HG03064 (cell line): ENCODE results near the gene PEPD.

Experiments used
- ATAC-seq: cut with Tn5 transposase; IDR thresholded peaks from one replicate; pipeline ENCODE4 v1.9.1; 2021; ENCODE audit warnings: low read depth; ENCODE audit not compliant: unreplicated experiment

The PEPD gene

GRCh38 chr19:33547676-33548075 is 26.1 kb upstream of the PEPD start:
- ATAC-seq = no peak

GRCh38 chr19:33546656-33547055 is 25.1 kb upstream of the PEPD start:
- no peak for ATAC-seq

GRCh38 chr19:33545217-33545981 is 23.8 kb upstream of the PEPD start:
- ATAC-seq = no peak

GRCh38 chr19:33535226-33535625 is 13.6 kb upstream of the PEPD start:
- no peak for ATAC-seq

- no peak for ATAC-seq
Observed at GRCh38 chr19:33532859-33533460, 11.4 kb upstream of the PEPD start.

- ATAC-seq = no peak
Observed at GRCh38 chr19:33530842-33531241, 9.3 kb upstream of the PEPD start.

- ATAC-seq = no peak
Observed at GRCh38 chr19:33530296-33530695, 8.7 kb upstream of the PEPD start.

GRCh38 chr19:33529094-33529676 is 7.6 kb upstream of the PEPD start:
- no peak for ATAC-seq

GRCh38 chr19:33528404-33528803 is 6.8 kb upstream of the PEPD start:
- ATAC-seq = no peak

- no peak for ATAC-seq
Observed at GRCh38 chr19:33527125-33527524, 5.5 kb upstream of the PEPD start.

GRCh38 chr19:33524024-33524664 is 2.6 kb upstream of the PEPD start:
- no peak for ATAC-seq

GRCh38 chr19:33523167-33523566 is 1.6 kb upstream of the PEPD start:
- no peak for ATAC-seq

GRCh38 chr19:33522371-33522662 is 726 bp upstream of the PEPD start:
- ATAC-seq = no peak

GRCh38 chr19:33520844-33521479 is 629 bp downstream of the PEPD start:
- ATAC-seq = no peak

GRCh38 chr19:33520048-33520643 is 1.4 kb downstream of the PEPD start:
- ATAC-seq = no peak

GRCh38 chr19:33519416-33519815 is 2.2 kb downstream of the PEPD start:
- ATAC-seq = no peak

GRCh38 chr19:33518541-33518940 is 3.0 kb downstream of the PEPD start:
- no peak for ATAC-seq

GRCh38 chr19:33517922-33518321 is 3.7 kb downstream of the PEPD start:
- ATAC-seq = no peak

GRCh38 chr19:33515921-33516320 is 5.7 kb downstream of the PEPD start:
- no peak for ATAC-seq

- no peak for ATAC-seq
Observed at GRCh38 chr19:33514885-33515551, 6.6 kb downstream of the PEPD start.
